T-helper 2 cell (primary cell): ENCODE results near the gene PIKFYVE.
"Not testable (repeated sequence)": the region's sequence is repeated elsewhere in the genome, so short reads cannot be mapped to it uniquely, and the experiment has no call there.

ENCODE experiments used
- DNase-seq, 5 experiments: peaks; one replicate each; pipeline versions ENCODE4 v3.0.0 to v3.0.0-alpha.2; 2012 to 2022

PIKFYVE gene

DNA sequence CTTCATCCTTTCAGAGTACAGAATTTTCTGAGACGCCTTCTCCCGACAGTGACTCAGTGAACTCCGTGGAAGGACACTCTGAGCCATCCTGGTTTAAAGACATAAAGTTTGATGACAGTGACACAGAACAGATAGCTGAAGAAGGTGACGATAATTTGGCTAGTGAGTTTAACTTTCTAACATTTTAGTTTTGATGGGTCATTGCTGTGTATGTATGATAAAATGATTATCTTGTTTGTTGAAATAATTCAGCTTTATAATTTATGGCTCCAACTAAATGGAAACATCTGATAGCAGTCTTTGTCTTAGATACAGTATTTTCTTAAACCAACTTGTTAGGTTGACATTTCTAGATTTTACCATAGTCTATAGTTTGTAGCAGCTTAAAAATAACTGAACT lies 38.1 kb downstream of the PIKFYVE start:
- DNase-seq = no peak

DNA sequence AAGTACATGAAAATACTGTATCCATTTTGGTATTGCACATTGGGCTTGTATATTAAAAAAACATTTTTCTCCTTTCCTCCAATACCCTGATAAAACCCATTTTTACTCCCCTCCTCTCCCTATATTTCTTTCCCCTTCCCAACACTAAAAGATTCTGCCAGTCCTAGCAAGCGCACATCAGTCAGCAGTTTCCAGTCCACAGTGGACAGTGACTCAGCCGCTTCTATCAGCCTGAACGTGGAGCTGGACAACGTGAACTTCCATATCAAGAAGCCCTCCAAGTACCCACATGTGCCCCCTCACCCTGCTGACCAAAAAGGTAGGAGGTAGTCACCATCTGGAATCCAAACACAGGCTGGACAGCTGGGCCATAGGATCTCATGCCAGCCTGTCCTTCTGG lies 38.6 kb downstream of the PIKFYVE start:
- no peak for DNase-seq

DNA sequence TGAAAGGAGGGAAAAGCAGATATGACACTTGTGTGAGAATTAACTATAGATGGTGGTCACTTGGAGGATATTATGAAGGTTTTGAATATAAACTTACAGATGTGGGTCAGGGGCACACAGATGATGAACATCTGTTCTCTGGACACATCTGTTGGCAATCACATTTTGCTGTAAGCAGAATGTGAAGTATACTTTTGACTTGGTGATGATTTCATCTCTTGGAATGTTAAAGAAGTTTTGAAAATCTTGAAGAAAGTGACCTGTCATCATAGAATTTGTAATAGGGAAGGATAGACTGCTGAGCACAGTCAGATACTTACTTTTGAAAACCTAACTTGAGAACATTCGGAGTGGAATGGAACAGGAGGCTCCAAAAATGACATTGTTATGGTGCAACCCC lies 40.2 kb downstream of the PIKFYVE start:
- DNase-seq = no peak

- DNase-seq = no peak
Observed at GRCh38 chr2:208311321-208311720, 45.3 kb downstream of the PIKFYVE start.

DNA sequence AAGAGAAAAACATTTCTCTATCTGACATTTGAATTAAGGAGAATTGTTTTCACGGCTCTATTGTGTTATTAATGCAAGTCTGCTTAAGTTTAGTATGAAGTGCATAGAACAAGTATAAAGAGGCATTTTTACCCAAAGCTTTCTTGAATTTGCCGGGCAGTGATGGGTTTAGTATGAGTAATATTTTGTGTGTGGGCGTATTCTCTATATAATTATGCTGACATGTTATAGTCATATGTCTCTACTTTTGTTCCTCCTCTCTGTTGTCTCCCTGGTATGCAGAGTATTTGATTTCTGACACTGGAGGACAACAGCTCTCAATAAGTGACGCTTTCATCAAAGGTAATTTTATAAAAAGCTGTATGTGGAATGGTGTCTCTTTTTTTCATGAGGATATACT lies 45.9 kb downstream of the PIKFYVE start:
- no peak for DNase-seq

DNA sequence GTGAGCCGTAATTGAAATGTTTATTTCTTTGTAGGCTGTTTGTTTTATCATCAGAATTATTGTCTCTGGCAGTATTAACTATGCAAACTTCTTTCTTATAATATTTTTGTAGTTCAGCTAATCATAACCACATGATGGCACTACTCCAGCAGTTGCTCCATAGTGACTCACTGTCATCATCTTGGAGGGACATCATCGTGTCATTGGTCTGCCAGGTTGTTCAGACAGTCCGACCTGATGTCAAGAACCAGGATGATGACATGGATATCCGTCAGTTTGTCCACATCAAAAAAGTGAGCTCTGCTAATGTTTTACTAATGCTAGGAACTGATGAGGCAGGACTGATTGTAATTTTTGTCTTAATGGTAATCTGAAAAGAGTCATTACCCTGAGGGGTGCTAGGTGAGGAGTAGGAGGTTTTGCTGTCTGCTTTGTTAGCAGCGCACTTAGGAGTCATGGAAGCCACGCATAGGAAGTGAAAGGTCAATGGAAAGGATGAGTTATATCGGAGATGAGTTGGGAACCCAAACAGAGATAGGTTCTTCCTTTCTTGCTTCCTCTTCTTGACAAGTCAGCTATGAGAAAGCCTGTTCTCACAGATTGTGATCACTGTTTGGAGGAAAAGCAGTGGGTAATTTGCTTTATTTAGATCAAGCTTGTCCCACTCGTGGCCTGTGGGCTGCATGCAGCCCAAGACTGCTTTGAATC lies 49.2 kb downstream of the PIKFYVE start:
- DNase-seq = no peak

DNA sequence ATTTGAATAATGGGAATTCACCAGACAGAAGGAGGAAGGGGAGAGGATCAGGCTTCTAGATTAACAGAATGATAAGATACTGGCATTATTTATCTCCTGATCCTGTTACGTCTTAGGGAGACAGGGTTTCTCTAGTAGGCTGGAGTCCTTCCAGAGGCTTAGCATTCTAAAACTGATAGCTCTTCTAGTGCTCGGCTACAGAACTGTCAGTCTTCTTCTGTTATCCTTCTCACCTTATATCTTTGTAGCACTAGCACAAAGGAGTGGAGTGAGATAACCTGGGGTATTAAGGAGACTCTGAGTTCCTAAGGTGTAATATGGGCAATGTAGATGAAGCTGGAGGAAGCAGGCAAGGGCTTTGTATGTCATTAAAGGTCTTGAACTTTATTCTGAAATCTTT lies 52.1 kb downstream of the PIKFYVE start:
- no peak for DNase-seq

DNA sequence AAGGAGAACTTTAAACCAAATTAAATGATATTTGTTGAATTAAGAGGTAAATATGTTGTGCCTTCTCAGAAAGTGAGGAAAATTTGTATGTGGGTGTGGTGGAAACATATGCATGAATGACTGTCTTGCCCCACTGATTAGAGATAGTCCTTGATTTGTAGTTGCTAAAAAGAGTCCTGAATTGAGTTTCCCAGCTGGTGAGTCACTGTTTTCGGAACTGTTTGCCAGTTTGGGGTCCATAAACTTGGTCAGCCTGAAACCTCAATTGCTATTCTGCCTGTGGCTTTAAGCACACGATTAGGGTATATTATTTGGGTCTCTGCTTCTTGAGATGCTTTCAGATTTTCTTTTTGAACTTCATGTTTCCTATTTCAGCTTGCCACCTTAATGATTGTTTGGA lies 53.3 kb downstream of the PIKFYVE start:
- peak in 1 of 5 experiments; percentile 4 for DNase-seq

- no peak for DNase-seq
Observed at GRCh38 chr2:208320686-208321085, 54.6 kb downstream of the PIKFYVE start.

- DNase-seq = no peak
Observed at GRCh38 chr2:208326016-208326415, 60.0 kb downstream of the PIKFYVE start.

DNA sequence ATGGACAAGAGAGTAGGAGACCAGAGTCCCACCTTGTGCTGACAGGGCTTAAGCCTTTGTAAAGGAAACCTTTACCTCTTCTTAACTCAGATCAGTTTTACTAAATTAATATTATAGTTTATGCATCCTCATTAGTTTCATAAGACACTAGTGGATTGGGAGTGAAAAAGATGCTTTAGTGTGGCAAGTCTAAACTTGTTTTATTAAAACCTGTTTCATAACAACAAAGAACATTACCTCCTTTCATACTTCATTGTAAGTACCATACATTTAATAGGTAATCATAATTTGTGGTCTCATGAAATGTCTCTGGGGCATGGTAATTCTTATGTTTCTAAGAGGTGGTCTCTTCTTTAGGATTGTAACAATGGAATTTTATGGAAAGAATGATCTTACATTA lies 63.4 kb downstream of the PIKFYVE start:
- DNase-seq = no peak

DNA sequence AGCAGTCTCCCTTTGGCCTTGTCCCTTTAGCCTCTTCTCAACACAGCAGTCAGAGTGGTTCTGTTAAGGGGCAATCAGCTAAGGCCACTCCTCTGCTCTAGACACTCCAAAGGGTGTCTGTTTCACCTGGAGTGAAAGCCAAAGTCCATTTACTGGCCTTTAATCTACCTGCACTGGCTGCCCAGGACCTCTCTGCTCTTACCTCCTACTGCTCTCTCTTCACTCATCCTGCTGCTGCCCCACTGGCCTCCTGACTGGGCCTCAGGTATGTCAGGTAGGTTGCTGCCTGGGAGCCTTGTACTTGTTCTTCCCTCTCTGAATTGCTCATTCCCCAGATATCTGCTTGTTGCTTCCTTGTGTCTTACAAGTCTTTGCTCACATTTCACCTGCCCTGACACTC lies 68.2 kb downstream of the PIKFYVE start:
- no peak for DNase-seq

DNA sequence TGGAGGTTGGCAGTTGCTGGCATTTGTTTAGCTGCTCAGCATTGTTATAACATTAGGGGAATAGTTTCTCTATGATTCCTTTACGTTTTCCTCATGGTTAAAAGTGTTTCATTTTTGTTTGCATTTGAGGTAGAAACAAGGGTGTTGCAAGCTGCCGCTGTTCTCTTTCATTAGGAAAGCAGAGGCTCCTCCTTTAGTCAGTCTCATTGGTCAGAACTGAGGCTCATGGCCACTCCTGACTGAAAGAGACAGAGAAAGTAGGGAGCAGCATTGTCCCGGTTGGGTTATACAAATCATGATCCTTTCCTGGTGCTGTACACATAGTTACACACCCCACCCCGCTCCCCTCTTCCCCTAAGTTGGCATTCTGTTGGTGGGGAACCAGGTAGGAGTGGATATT lies 80.7 kb downstream of the PIKFYVE start:
- no peak for DNase-seq

GRCh38 chr2:208350610-208351009 lies 84.6 kb downstream of the PIKFYVE start:
- DNase-seq = no peak

GRCh38 chr2:208352644-208353567 lies 86.9 kb downstream of the PIKFYVE start:
- DNase-seq = no peak

DNA sequence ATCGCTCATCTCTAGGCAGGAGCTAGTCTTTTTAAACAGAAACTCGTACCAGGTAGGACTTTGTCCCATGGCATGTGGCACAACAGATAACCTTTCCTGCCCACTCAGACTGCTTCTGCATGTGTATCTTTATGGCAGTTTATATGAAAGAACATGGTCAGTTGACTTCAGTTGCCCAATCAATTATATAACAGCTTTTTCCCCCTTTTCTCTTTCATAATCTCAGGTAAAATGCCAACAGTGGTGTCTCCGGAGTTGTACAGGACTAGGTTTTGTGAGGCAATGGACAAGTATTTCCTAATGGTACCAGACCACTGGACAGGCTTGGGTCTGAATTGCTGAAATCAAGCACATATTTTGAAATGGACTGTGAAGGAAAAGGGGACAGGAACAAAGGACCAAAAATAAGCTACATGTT lies 88.9 kb downstream of the PIKFYVE start:
- no peak for DNase-seq

GRCh38 chr2:208356420-208356819 lies 90.4 kb downstream of the PIKFYVE start:
- DNase-seq = not testable (repeated sequence)

GRCh38 chr2:208356846-208357574 lies 91.0 kb downstream of the PIKFYVE start:
- no peak for DNase-seq

GRCh38 chr2:208358758-208359631 lies 92.9 kb downstream of the PIKFYVE start:
- DNase-seq = peak in 1 of 5 experiments; percentile 12

DNA sequence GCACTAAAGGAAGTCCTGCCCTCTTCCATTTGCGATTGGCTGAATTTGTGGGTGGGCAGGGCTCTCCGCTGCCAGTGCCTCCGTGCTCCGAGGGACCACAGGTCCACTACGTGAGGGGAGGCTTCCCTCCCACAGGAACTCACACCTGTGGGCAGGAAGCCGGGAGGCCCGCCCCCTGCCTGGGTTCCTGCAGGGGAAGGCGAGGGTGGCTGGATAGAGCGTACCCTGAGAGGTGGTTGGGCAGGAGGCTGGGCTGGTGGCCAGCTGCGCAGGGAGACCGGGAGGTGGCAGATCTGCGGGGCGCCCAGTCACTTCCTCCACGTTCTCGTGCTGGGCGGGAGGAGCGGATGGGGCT lies 93.6 kb downstream of the PIKFYVE start:
- DNase-seq = peak in 2 of 5 experiments; percentile 18 to 19

DNA sequence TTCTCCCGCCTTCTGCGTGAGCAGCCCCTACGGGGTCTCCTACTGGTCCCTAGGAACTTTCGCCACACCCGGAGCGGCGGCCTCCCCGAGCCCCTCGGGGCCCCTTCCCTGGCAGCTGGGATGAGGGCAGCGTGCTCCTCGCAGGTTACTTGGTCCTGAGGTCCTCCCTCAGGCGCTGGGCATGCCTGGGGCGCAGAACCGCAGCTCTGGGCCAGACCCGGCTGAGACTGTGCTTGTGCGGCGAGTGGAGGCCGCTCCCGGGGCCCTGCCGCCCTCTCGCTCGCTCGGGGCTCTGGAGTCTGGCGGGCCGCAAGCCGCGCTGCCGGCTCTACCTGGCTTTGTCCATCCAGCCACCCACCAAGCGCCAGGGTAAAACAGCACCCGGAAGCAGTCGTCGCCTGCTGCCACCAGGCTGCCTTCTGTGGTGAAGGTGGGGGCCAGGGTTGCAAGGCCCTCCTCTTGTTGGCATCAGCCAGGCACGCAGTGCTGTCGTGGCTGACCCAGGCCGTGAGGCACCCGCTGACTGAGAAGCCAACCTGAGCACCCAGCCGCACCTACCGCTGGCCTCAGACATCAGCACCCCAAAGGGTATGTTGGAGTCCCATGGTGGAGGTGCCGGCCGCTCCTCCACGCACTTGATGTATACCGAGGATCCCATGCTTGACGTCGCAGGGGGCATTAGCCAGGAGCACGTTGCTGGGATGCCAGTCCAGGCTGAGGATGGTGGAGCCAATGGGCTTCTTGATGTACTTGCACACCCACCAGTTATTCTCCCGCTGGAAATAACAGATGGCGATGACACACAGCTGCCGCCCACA lies 94.4 kb downstream of the PIKFYVE start:
- no peak for DNase-seq

GRCh38 chr2:208361077-208361441 lies 95.0 kb downstream of the PIKFYVE start:
- DNase-seq = no peak
